Anterior cingulate cortex (tissue), 58 donors: ENCODE results near the gene RPH3AL.
A peak's percentile ranks its signal among the peaks of the same experiment; 100 is the strongest.

Source experiments
- DNase-seq, 58 donors: peaks; one replicate each; lab custom pipeline; 2025; lab: John Stamatoyannopoulos, UW

Gene RPH3AL

DNA sequence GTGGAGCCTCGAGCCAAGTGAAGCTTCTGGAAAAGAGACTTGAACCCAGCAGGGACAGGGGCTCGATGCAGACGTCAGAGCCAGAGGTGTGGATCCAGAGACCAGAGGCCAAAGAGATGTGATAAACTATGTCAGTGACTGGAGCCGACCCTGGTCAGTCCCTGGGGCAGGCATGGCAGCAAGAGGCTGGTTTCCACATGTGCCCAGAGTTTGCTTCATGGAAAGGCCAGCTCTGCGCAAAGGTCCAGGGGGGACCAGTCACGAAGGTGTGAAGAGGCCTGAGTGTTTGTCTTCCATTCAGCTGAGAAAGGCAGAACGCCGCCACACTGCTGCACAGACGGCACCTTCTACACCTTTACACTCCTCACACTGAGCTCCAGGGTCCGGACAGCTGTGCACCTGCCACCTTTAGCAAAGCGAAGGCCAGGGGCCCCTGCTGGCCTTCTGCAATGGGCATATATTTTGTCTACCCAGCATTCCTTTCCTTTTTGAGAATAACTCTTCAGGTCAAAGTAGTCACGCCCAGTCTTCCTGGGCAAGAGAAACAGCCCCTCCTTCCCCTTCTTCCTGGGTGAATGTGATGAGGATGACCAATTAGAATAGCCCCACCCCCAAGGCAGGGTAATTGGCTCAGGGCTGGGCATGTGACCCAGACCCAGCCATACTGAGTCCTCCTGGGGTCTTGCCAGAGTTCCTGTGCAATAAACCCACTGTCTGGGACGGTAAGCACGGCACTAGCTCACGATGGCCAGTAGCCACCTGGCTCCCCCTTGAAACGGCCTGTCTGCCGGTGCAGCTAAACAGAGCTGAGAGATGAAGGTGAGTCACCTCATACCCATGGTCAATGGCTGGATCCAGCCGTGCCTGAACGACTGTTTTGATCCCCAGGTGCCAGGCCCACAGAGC is 2.3 kb upstream of the RPH3AL start:
- no peak for DNase-seq

GRCh38 chr17:353838-354234 is 1.2 kb upstream of the RPH3AL start:
- DNase-seq, result no peak

DNA sequence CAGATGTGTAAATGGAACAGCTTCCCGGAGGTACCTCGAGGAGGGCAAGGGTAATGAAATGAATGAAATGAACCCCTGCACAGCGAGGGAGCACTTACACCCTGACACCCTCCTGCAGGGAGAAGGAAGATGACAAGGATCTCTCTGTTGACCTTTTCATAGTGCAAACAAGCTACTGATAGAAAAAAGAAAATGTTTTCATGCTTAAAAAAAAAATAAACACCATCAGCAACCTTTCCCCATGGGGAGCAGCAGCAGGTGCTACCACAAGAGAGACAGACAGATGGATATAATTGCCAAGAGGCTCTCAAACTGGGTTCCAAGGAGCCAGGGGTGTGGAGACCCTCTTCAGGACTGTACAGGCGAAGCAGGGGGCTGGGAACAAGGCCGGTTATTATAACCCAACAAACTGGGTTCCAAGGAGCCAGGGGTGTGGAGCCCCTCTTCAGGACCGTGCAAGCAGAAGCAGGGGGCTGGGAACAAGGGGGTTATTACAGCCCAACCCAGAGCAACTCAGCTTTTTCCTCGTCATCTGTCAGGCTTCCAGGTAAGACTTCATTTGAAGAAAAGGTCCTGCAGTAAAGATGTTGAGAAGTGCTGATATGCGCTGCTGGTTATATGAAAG is 718 bp upstream of the RPH3AL start:
- no peak for DNase-seq

GRCh38 chr17:351875-352420 is 659 bp downstream of the RPH3AL start:
- DNase-seq, result no peak

DNA sequence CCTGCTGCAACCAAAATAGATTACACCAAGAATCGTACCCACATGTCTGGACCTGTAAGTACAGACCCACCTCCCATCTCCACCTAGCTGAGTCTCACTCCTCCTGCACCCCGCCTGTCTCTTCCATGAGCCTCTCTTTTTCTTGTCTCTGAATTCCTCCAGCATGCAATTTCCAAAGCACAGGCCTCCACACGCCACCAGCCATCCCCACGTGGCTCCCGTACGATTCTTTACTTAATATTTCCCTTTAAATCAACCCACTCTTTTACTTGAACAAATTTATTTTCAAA is 1.2 kb downstream of the RPH3AL start:
- DNase-seq, result no peak

GRCh38 chr17:350706-351448 is 1.7 kb downstream of the RPH3AL start:
- peak in 28 of 58 donors; percentile 13 to 49 (median 30) for DNase-seq

DNA sequence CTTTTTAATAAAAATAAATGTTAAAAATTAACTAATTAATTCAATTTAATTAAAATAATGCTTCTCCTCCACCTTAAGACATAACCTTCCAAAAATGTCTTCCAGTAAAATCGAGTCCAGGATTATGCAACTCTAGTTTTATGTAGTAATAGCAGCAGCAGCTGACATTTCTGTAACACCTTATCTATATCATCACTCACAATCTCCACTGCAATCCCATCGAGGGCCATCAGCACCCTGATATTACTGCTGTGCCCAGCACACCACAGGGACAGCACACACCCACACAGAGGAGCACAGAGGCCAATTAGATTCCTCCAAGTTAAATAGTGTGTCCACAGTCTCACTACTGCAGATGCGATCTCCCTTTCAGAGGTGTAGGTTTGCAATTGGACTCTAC is 2.9 kb downstream of the RPH3AL start:
- DNase-seq, result no peak

DNA sequence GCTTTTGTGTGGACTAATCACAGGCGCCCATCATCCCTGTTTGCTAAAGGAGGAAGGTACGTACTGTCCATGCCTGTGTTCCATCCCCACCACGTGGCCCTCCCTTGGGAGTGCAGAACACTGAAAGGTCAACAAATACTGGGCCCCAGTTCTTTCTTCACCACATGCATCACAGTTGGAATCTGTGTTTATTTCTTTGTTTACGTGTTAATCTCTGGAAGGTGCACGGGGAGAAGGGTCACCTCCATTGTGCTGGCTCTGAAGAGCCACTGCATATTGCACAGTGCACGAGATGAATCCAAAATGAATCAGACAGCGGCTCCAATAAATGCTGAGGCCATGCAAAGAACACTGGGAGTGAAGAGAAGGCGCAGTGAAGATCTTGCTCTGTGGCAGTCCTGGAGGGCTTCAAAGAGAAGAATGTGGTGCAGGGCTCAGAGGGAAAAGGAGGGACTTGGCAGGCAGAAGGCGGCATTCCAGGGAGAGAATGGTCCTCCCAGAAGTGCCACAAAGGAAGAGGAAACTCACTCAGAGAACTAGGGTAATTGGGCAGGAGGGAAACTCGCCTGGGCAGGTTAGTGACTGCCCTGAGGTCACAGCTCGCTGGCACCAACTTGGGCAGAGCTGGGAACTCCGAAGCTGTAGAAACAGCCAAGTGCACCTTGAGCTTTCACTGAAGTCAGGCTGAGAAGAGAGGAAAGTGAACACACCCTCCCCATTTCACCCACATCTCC is 3.7 kb downstream of the RPH3AL start:
- no peak for DNase-seq

DNA sequence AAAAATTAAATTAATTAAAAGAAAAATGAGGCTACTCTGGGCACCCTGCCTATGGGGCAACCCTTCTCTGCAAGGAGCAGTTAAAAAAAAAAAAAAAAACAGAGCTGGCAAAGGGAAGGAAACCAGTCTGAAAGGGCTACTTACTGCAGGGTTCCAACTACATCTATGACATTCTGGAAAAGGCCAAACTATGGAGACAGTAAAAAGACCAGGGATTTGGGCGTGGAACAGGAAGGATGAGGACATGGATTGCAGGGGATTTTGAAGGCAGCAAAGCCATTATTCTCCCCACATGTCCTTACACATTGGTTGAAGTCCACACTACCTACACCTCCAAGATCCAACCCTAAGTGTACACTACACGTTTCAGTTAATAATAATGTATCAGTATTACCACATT is 4.6 kb downstream of the RPH3AL start:
- DNase-seq, result no peak

DNA sequence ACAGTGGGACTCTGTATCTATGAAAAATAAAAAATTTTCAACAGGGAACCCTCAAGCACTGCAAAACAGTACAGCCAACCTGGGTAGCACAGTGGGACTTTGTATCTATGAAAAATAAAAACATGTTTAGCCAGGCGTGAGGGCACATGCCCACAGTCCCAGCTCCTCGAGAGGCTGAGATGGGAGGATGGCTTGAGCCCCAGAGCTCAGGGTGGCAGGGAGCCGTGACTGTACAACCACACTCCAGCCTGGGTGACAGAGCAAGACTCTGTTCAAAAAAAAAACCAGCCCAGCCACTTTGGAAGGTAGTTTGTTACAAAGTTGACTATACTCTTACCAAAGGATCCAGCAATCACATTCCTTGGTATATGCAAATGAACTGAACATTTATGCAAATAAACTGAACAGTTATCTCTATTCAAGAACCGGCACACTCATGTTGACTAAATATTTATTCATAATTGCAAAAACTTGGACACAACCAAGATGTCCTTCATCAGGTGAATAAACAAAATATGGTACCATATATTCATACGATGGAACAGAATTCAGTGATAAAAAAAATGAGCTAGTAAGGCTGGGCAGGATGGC is 5.2 kb downstream of the RPH3AL start:
- DNase-seq, result no peak

DNA sequence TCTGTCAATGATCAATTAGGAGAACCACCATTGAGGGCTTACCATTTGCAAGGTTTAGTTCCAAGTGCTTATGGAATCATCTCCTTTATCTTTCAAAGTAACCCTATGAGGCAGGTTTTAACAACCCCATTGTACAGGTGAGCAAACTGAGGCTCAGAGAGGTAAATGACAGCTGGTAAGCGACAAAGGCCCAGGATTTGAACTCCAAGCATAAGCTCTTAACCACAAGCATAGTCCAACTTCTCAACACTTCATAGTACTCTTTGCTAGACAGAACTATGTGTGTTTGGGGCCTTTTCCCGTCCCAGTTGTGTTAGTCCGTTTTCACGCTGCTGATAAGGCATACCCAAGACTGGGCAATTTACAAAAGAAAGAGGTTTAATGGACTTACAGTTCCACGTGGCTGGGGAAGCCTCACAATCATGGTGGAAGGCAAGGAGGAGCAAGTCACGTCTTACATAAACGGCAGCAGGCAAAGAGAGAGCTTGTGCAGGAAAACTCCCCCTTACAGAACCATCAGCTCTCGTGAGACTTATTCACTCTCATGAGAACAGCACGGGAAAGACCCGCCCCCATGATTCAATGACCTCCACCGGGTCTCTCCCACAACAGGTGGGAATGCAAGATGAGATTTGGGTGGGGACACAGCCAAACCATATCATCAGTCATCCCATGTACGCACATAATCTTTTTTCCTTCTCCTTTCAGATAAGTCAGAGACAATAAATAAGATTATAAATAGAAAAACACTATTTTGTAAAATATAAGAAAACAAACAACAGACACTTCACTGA is 6.4 kb downstream of the RPH3AL start:
- DNase-seq, result no peak

DNA sequence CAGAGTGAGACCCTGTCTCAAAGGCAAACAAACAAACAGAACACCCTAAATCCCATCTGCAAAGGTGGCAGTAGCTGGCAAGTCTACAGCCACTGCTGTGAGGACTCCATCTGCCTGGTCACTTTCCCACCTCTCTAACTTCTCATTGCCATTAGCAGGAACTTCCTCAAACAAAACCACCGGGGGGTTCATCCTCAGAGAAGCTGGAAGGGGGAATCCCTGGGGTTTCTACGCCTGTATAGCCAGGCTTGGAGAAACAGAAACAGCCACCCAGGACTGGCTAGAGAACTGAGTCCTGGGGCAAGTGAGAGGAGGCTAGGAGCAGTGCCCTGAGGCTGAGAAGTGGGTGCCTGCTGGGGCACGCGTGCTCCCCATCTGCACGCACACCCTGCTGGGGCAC is 7.3 kb downstream of the RPH3AL start:
- DNase-seq, result no peak

DNA sequence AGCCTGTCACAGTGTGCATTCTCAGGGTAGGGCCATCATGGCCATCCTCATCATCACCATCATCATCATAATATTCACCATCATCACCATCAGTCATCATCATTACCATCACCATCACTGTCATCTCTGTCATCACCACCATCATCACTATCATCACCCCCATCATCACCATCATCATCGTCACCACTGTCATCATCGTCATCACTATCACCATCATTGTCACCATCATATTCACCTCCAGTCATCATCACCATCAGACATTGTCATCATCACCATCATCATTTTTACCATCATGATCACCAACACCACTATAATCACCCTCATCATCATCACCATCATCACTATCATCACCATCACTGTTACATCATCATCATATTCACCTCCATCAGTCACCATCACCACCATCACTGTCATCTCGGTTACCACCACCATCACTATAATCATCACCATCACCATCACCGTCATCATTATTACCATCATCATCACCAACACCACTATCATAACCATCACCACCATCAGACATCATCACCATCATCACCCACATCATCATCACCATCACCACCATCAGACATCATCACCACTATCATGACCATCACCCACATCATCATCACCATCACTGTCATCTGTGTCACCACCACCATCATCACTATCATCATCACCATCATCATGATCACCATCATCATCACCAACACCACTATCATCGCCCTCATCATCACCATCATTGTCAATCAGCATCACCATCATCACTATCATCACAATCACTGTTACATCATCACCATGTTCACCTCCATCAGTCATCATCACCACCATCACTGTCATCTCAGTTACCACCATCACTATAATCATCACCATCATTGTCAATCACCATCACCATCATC is 8.5 kb downstream of the RPH3AL start:
- DNase-seq, result no peak

- no peak for DNase-seq
These were observed 9.4 kb downstream of the RPH3AL start for GRCh38 chr17:343211-343610.

GRCh38 chr17:340074-340473 is 12.5 kb downstream of the RPH3AL start:
- no peak for DNase-seq

DNA sequence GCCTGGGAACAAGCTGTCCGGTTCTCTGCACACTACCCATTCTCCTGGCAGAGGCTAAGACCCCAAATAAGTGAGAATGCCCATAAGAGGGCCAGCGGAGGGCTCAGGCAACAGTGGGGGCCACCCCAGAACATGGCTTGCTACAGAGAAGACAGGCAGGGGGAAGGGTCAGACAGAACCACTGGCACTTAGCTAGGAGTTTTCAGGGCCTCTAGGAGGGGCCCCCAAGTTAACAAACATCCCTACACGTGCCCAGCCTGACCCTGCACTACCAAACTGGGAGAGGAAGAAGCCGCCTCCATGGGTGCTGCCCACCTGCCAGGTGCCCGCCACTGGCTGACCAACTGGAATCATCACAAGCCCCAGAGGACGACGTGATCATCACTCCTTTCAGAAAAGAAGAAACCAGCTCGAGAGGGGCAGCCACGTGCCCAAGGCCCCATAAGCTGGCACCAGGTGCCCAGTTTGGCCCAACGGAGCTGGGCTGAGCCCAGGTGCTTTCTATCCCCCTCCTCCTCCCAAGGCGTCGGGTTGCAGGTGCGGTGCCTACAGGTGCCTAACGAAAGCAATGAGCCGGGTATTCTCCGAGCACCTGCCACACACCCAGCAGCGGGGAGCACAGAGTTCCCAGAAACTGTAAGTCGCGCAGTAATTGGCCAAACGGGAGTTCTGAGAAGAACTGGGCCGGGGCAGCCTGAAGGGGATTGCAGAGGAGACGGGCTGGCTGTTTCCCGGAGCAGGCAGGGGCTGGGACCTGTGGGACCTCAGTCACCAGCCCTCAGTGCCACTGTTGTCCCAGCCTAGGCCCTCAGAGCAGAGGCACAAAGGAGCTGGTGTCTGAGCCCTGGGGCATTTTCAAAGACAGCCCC is 13.2 kb downstream of the RPH3AL start:
- no peak for DNase-seq

GRCh38 chr17:338442-339192 is 14.0 kb downstream of the RPH3AL start:
- no peak for DNase-seq
